OCI-M1 (cell line): ENCODE data around the gene PLN.
A peak's percentile ranks its signal among the peaks of the same experiment; 100 is the strongest.

Source experiments
- DNase-seq: peaks from one replicate; lab custom pipeline; 2025; lab: John Stamatoyannopoulos, UW

PLN gene

GRCh38 chr6:118537574-118537973 is 10.5 kb upstream of the PLN start:
- peak; percentile 58 for DNase-seq

GRCh38 chr6:118542184-118542952 is 5.7 kb upstream of the PLN start:
- no peak for DNase-seq

DNA sequence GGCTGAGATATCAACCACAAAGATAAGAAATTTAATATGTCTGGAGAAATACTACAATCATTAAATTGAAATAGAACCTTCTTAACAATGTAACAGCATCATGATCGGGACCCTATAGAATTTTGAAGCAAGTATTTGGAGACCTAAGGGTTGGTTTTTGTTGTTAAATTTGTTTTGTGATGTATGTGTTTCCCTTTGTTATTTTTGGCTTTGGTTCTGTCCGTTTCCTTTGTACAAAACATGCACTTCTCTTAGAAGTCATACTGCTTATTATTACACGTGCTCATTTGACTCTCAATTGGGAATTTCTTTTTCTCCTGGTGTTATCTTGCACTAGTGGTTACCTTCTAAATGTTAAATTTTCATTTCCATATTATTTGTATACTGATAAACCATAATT is 4.0 kb upstream of the PLN start:
- DNase-seq: no peak

GRCh38 chr6:118546164-118546879 is 1.8 kb upstream of the PLN start:
- no peak for DNase-seq

GRCh38 chr6:118546880-118547218 is 1.2 kb upstream of the PLN start:
- no peak for DNase-seq

- no peak for DNase-seq
Observed at GRCh38 chr6:118548613-118549012, 517 bp downstream of the PLN start.

GRCh38 chr6:118551063-118552053 is 3.3 kb downstream of the PLN start:
- DNase-seq: peak; percentile 78

- DNase-seq: no peak
Observed at GRCh38 chr6:118553132-118553531, 5.0 kb downstream of the PLN start.

GRCh38 chr6:118554698-118555097 is 6.6 kb downstream of the PLN start:
- no peak for DNase-seq

DNA sequence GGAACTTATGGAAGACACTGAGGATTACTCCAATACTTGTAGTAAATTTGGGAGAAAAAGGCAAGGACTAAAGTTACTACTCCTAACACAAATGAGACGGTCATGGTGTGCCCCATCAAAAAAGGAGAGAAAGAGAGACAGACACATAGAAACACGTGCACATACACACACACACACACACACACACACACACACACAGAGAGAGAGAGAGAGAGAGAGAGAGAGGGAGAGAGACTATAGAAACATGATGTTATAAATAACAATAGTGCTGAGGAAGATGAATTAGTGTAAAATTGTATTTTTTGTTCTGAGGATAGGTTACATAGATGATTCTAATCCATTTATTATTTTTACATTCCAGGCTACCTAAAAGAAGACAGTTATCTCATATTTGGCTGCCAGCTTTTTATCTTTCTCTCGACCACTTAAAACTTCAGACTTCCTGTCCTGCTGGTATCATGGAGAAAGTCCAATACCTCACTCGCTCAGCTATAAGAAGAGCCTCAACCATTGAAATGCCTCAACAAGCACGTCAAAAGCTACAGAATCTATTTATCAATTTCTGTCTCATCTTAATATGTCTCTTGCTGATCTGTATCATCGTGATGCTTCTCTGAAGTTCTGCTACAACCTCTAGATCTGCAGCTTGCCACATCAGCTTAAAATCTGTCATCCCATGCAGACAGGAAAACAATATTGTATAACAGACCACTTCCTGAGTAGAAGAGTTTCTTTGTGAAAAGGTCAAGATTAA is 10.5 kb downstream of the PLN start:
- no peak for DNase-seq

DNA sequence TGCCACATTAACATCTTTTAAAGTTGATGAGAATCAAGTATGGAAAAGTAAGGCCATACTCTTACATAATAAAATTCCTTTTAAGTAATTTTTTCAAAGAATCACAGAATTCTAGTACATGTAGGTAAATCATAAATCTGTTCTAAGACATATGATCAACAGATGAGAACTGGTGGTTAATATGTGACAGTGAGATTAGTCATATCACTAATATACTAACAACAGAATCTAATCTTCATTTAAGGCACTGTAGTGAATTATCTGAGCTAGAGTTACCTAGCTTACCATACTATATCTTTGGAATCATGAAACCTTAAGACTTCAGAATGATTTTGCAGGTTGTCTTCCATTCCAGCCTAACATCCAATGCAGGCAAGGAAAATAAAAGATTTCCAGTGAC is 11.6 kb downstream of the PLN start:
- DNase-seq: no peak

GRCh38 chr6:118562248-118562647 is 14.2 kb downstream of the PLN start:
- no peak for DNase-seq

DNA sequence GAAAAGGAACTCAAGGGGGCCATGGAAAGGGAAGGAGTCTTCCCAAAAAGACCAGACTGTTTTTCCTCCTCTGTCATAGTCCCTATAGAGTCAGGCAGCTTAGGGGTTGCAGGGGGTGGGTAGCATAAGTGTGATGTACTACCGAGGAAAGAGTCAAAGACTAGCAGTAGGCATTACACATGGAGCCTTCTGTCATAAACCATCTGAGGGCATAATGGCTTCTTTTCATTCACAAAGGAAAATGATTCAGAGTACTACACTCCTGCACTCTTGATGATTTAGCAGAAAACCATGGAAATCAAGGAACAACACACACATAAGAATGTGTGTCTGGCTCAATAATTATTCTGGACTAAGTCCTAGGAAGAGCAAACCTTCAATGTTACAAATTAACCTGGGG is 14.9 kb downstream of the PLN start:
- DNase-seq: no peak

DNA sequence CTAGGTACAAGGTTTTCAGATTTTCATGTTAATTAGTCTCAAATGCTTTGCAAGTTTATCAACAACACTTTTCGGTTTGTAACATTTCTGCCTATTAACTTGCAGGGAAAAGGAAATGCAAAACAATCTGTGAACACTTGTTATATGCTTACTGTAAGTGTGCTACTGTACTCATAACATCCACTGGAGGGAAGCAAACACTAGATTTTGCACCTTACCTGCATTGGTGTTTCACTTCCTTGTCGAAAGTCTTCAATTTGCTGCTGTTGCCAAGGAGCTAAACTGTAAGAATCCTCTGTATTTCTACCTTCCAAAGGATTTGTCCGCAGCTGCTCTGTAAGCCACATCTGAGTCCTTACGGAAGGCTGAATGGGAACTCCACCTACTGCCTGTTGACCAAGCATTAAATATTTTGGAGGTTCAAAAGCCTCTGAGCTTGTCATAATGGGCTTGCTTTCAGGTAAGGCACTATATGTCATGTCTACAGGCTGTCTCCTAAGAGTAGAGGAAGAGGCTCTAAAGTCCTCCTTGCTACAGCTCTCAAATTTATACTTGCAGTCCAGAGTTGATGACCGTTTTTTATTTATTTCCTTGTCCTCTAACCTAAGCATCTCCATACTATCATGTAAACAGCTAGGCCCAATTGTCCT is 17.3 kb downstream of the PLN start:
- peak; percentile 38 for DNase-seq

DNA sequence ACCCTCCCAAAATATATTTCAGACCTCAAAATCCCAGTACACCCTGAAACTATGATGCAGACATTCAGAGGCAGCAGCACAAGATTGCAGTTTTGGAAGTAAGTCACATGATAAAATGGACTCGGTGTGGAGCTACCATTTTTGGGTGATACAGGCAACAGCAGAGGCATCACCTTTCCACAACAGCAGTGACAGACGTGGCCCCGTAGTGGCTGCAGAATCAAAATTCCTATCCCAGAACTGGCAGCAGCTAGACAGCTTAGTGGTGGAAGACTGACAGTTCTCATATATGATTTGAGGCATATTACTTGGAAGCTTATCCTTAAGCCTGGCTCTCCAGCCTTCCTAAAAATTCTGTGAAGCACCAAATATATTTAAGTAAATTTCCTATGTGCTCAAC is 19.9 kb downstream of the PLN start:
- no peak for DNase-seq

DNA sequence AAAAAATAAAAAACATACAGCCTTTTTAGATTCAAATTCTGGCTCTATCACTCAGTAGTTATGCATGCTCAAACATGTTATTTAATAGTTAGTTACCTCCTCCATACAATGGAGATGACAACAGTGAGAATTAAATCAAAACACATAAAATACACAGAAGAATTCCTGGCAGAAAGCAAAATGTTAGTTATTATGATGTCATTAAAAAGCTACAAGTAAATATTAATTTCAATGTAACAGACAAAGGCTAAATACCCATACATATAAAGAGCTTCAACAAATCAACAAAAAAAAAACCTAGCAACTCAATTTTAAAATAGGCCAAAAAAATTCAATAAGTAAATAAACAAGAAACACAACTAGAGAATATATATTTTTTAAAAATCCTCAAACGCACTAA is 21.4 kb downstream of the PLN start:
- no peak for DNase-seq

- no peak for DNase-seq
Observed at GRCh38 chr6:118571121-118571520, 23.0 kb downstream of the PLN start.

DNA sequence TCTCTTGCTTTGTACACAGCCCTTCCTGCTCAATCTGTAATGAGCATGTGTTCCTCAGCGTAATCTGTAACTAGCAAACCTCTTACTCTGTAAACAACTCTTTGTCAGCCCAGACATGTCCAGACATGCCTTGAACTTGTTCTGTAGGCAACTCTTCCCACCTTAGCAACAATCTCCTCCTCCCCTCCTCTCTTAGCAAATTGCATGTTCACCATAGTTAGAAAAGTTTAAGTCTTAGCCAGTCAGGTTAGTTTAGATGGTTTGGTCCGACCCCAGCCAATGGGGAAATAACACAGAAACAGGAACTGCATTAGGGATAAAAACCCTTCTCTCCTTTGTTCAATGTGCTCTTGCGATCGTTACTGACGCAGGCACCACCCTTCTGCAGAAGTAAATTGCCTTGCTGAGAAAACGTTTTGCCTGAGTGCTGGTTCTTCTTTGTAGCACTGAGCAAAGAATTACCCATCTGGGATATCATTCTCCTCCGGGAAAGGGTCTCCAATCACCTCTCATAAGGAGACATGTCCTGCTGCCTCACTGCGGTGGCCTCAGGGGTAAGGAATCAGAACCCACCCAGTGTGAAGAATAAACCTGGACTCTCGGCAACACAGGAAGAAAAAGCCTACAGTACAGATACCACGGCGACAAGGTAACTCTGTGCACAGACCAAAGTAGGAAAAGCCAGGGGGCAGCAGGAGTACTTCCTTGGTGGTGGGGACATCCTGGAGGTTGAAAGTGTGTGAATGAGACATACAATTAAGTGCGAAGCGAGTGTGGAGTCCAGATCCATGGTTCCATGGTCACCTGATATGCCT is 26.2 kb downstream of the PLN start:
- DNase-seq: no peak

- DNase-seq: no peak
Observed at GRCh38 chr6:118577972-118578371, 29.9 kb downstream of the PLN start.

DNA sequence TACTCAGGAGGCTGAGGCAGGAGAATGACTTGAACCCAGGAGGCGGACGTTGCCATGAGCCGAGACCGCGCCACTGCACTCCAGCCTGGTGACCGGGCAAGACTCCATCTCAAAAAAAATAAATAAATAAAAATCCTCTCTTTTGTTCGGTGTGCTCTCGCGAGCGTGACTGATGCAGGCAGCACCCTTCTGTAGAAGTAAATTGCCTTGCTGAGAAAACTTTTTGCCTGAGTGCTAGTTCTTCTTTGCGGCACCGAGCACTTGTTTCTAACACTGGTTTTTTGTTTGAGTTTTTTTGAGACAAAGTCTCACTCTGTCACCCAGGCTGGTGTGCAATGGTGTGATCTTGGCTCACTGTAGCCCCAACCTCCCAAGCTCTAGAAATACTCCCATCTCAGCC is 30.5 kb downstream of the PLN start:
- DNase-seq: no peak
